Pancreas (tissue), 10 donors: Measurements from ENCODE around the gene CABP7. TPM values are rescaled to one million over a fixed set of nuclear protein-coding genes. Genes with fewer than 3 reads are reported as not detected.
A peak's percentile ranks its signal among the peaks of the same experiment; 100 is the strongest.

ENCODE experiments used
- ATAC-seq, 4 donors: fragments of 200-7000 bp; cut with Tn5 transposase; one replicate each; pipeline versions ENCODE4 v1.8.0 to v1.9.1; 2020; ENCODE audit warnings: mild to moderate bottlenecking in 4 of 4, moderate library complexity in 4 of 4
- DNase-seq, 6 donors: peaks; one replicate each; pipeline ENCODE4 v3.0.0-alpha.2; 2020
- FAIRE-seq: peaks from 2 replicates; lab custom pipeline; 2012; peaks lifted over from hg19 to GRCh38; lab: Jason Lieb, UNC
- H3K27ac ChIP-seq, 4 donors: fragments of 200-600 bp; sonication (generic); 1 replicate in 3 of 4; 2 replicates in 1 of 4; pipeline versions ENCODE4 v1.5.0 to v1.8.0; 2020
- H3K27me3 ChIP-seq, 4 donors: fragments of 200-600 bp; one replicate each; pipeline ENCODE4 v1.8.0; 2021
- H3K36me3 ChIP-seq, 3 donors: fragments of 200-600 bp; sonication (generic) in 1 of 3; one replicate each; pipeline versions ENCODE4 v1.5.0 to v1.8.0; 2020 to 2021
- H3K4me1 ChIP-seq, 3 donors: fragments of 200-600 bp; one replicate each; pipeline ENCODE4 v1.8.0; 2021
- H3K4me3 ChIP-seq, 4 donors: fragments of 200-600 bp; sonication (generic) in 2 of 4; one replicate each; pipeline versions ENCODE4 v1.5.0 to v1.8.0; 2020 to 2021
- H3K9me3 ChIP-seq, 4 donors: fragments of 200-600 bp; one replicate each; pipeline ENCODE4 v1.8.0; 2021
- CTCF ChIP-seq, 4 donors: fragments of 200-600 bp; sonication (generic) in 3 of 4; IDR thresholded peaks; one replicate each; pipeline versions ENCODE4 v1.5.0 to v1.8.0; 2021; ENCODE audit warnings: antibody characterized with exemption in 4 of 4
- WGBS, 2 donors: extraction: QIAGEN DNeasy Blood & Tissue Kit; methylation state at CpG; one replicate each; pipeline ENCODE4 v1.1.7; 2013; 5-methylcytosine and 5-hydroxymethylcytosine counted together
- intact Hi-C, 3 donors: fragments of 100-400 bp; cut with DNase I; formaldehyde crosslinking; loops; one replicate each; pipeline versions ENCODE4 v1.11.1 to v1.14.2; 2022
- polyA plus RNA-seq, 2 donors: library from polyadenylated mRNA; stranded (reverse); fragments of 200-250 nt; gene quantifications; one replicate each; pipeline ENCODE4 v1.2.3, GENCODE V29; 2013
- total RNA-seq, 6 donors: library from RNA; stranded (reverse); fragmentation: NEBNext Ultra II Directional in 4 of 6; extraction: Animal tissue kit (Norgen Biotek cat#: 25700) in 4 of 6; gene quantifications; one replicate each; pipeline versions ENCODE4 v1.2.1 to v1.2.4, GENCODE V29; 2021 to 2023
- donor health status: healthy with polysubstance abuse.
- donor health status: DM: no; HTN: no; CAD: no; lungs with moderate emphysema.
- donor health status: DM: no; HTN: no; CAD: no.
- donor health status: control.
- donor health status: control.
- donor health status: Bipolar disorder and iron deficiency.
- donor health status: DM: yes; HTN: yes; CAD: no.
- donor health status: DM: no; HTN: no; CAD: no.
- donor health status: DM: no; HTN: no; CAD: no.
- donor health status: DM: yes; HTN: yes; CAD: no.

CABP7 gene
- total and polyA plus RNA-seq, 8 donors = 0.56 to 17.9 (median 2.2) TPM

- Histone ChIP-seq H3K4me3 (no peak overlapping the region), H3K4me1 (no peaks in the 10 kb centered on the region), H3K9me3 (no peaks in the 10 kb centered on the region), H3K36me3 (peaks cover 0 to under 1% (median 0%) of the 10 kb centered on the region in 3 donors), H3K27me3 (peaks cover 0 to under 1% (median 0%) of the 10 kb centered on the region in 4 donors), H3K27ac (no peak overlapping the region)
- DNase-seq = no peak
- no peak for FAIRE-seq
- intact Hi-C loops = no loop called here
- WGBS, 2 donors = 62 to 64% methylated on average over 7 of the region's 7 CpGs
- TF ChIP-seq CTCF (IDR thresholded peaks at IDR 0.05) = no peak
- ATAC-seq = no peak
Measured at GRCh38 chr22:29726106-29726505, 6.3 kb downstream of the CABP7 start.

GRCh38 chr22:29726512-29727130, 6.8 kb downstream of the CABP7 start:
- no peak overlapping the region for H3K4me3 ChIP-seq
- intact Hi-C loops = no loop called here

GRCh38 chr22:29727131-29727523, 7.3 kb downstream of the CABP7 start:
- 8% methylated on average over 9 to 17 of the region's 17 CpGs for WGBS, 2 donors
- no peaks in the 10 kb centered on the region for H3K4me1 ChIP-seq
- FAIRE-seq (no peak), ATAC-seq (peak; percentile 22 to 82 (median 56)), DNase-seq (no peak)
- no peak overlapping the region for H3K4me3 ChIP-seq
- no peaks in the 10 kb centered on the region for H3K27me3 ChIP-seq
- H3K36me3 ChIP-seq = peaks cover 0 to 5% (median 0%) of the 10 kb centered on the region in 3 donors
- H3K27ac ChIP-seq = no peak overlapping the region
- no peaks in the 10 kb centered on the region for H3K9me3 ChIP-seq
- intact Hi-C loops = no loop called here
- TF ChIP-seq CTCF (IDR thresholded peaks at IDR 0.05) = no peak

More at GRCh38 chr22:29726512-29727130, 6.8 kb downstream of the CABP7 start:
- Histone ChIP-seq H3K27me3 (no peaks in the 10 kb centered on the region), H3K27ac (no peak overlapping the region), H3K9me3 (no peaks in the 10 kb centered on the region), H3K36me3 (peaks cover 0 to 5% (median 0%) of the 10 kb centered on the region in 3 donors), H3K4me1 (no peaks in the 10 kb centered on the region)
- no peak for TF ChIP-seq CTCF (IDR thresholded peaks at IDR 0.05)
- no peak for FAIRE-seq
- no peak for DNase-seq
- ATAC-seq = no peak
- WGBS, 2 donors = 41 to 42% methylated on average over 15 of the region's 15 CpGs

- DNase-seq (no peak), ATAC-seq (no peak), FAIRE-seq (no peak)
- Histone ChIP-seq H3K9me3 (no peaks in the 10 kb centered on the region), H3K4me1 (no peaks in the 10 kb centered on the region), H3K27ac (no peak overlapping the region), H3K36me3 (peaks cover 0 to 5% (median 0%) of the 10 kb centered on the region in 3 donors), H3K27me3 (no peaks in the 10 kb centered on the region), H3K4me3 (no peak overlapping the region)
- intact Hi-C loops = no loop called here
- no peak for TF ChIP-seq CTCF (IDR thresholded peaks at IDR 0.05)
- WGBS, 2 donors = 90 to 94% methylated on average over 18 to 20 of the region's 20 CpGs
Measured at GRCh38 chr22:29729161-29729560, 9.4 kb downstream of the CABP7 start.
